Esophagus squamous epithelium (tissue), 5 donors: ENCODE measurements around the gene ABHD2. TPM values are rescaled to one million over a fixed set of nuclear protein-coding genes. Genes with fewer than 3 reads are reported as not detected.
A peak's percentile ranks its signal among the peaks of the same experiment; 100 is the strongest.

Experiments used
- DNase-seq: peaks from one replicate; lab custom pipeline; 2025; lab: John Stamatoyannopoulos, UW
- H3K27ac ChIP-seq, 4 donors: fragments of 200-600 bp; sonication (generic); one replicate each; pipeline ENCODE4 v1.5.1; 2016 to 2019; ENCODE audit warnings: mild to moderate bottlenecking in 1 of 4
- H3K27me3 ChIP-seq, 4 donors: fragments of 200-600 bp; sonication (generic); 1 replicate in 3 of 4; 2 replicates in 1 of 4; pipeline versions ENCODE4 v1.5.1 to v1.6.0; 2017 to 2021; ENCODE audit warnings: antibody characterized with exemption in 1 of 4
- H3K36me3 ChIP-seq, 3 donors: fragments of 200-600 bp; sonication (generic); one replicate each; pipeline ENCODE4 v1.5.1; 2016 to 2019
- H3K4me1 ChIP-seq, 3 donors: fragments of 200-600 bp; sonication (generic); one replicate each; pipeline ENCODE4 v1.5.1; 2017 to 2019
- H3K4me3 ChIP-seq, 4 donors: fragments of 200-600 bp; sonication (generic); 1 replicate in 3 of 4; 2 replicates in 1 of 4; pipeline ENCODE4 v1.5.1; 2016 to 2019; ENCODE audit warnings: mild to moderate bottlenecking in 2 of 4, moderate library complexity in 1 of 4
- H3K9me3 ChIP-seq, 3 donors: fragments of 200-600 bp; sonication (generic); one replicate each; pipeline ENCODE4 v1.5.1; 2016 to 2019
- POLR2A ChIP-seq, 4 donors: fragments of 450-650 bp; IDR thresholded peaks; one replicate each; pipeline ENCODE4 v1.6.1; 2017; ENCODE audit warnings: antibody characterized with exemption in 4 of 4, mild to moderate bottlenecking in 4 of 4, moderate library complexity in 3 of 4
- WGBS, 2 donors: methylation state at CpG; one replicate each; pipeline ENCODE4 v1.1.5; 2018; 5-methylcytosine and 5-hydroxymethylcytosine counted together
- intact Hi-C: fragments of 100-400 bp; cut with DNase I; formaldehyde crosslinking; loops from one replicate; pipeline ENCODE4 v1.15.0; 2022
- total RNA-seq, 4 donors: library from RNA; depleted of rRNA; stranded (reverse); fragments of >200 nt; gene quantifications; one replicate each; pipeline ENCODE4 v1.1.0, GENCODE V29; 2016
- TF ChIP-seq, protein P1 (sequence below), 6 experiments: fragments of 450-650 bp in 4 of 6; fragments of 200-600 bp in 2 of 6; sonication (generic) in 2 of 6; IDR thresholded peaks; one replicate each; pipeline ENCODE4 v1.5.1; 2016 to 2019; ENCODE audit warnings: antibody characterized with exemption in 6 of 6, mild to moderate bottlenecking in 4 of 6, moderate library complexity in 4 of 6
- donor health status: DM: yes; HTN: yes; CAD: no.

Gene ABHD2
- total RNA-seq, 4 donors from 2014 or later = 31.0 to 49.3 (median 35.3) TPM

- TF ChIP-seq POLR2A (IDR thresholded peaks at IDR 0.05) = no peak
- TF ChIP-seq, protein P1, sequence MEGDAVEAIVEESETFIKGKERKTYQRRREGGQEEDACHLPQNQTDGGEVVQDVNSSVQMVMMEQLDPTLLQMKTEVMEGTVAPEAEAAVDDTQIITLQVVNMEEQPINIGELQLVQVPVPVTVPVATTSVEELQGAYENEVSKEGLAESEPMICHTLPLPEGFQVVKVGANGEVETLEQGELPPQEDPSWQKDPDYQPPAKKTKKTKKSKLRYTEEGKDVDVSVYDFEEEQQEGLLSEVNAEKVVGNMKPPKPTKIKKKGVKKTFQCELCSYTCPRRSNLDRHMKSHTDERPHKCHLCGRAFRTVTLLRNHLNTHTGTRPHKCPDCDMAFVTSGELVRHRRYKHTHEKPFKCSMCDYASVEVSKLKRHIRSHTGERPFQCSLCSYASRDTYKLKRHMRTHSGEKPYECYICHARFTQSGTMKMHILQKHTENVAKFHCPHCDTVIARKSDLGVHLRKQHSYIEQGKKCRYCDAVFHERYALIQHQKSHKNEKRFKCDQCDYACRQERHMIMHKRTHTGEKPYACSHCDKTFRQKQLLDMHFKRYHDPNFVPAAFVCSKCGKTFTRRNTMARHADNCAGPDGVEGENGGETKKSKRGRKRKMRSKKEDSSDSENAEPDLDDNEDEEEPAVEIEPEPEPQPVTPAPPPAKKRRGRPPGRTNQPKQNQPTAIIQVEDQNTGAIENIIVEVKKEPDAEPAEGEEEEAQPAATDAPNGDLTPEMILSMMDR (IDR thresholded peaks at IDR 0.05) = no peak
- no peak for DNase-seq
- Histone ChIP-seq H3K27ac (peak overlapping the region in 3 of 4 donors; percentile 84 to 97 (median 95)), H3K27me3 (no peaks in the 10 kb centered on the region), H3K9me3 (no peaks in the 10 kb centered on the region), H3K36me3 (no peaks in the 10 kb centered on the region), H3K4me3 (no peak overlapping the region), H3K4me1 (peaks cover 25 to 87% (median 55%) of the 10 kb centered on the region in 3 donors)
- intact Hi-C loops = no loop called here
- WGBS, 2 donors = 93% methylated on average over 7 of the region's 7 CpGs
These were observed 5.3 kb downstream of the ABHD2 start for GRCh38 chr15:89093509-89093908.

DNA sequence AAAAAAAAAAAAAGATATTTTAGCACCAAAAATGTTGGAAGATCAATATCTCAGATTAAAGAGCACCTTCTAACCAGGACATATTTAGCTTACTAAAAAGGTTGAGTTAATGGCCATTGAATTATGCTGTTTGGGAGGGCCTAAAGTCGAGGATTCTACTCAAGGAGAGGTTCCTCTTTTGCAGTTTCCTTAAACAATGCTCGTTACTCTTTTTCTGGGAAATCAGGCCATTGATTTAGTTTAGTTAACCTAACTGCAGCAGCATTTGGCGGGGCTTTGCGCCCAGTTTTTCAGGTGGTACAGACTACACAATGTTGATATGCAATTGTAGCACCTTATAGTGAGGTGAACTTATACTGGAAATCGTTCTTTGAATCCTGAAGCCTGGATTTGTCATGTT lies 6.8 kb downstream of the ABHD2 start:
- H3K9me3 ChIP-seq = no peaks in the 10 kb centered on the region
- peaks cover 14 to 87% (median 46%) of the 10 kb centered on the region in 3 donors for H3K4me1 ChIP-seq
- no peak for DNase-seq

GRCh38 chr15:89095556-89095955 lies 7.3 kb downstream of the ABHD2 start:
- Histone ChIP-seq H3K9me3 (no peaks in the 10 kb centered on the region), H3K36me3 (peaks cover 0 to 6% (median 0%) of the 10 kb centered on the region in 3 donors), H3K4me1 (peaks cover 9 to 87% (median 42%) of the 10 kb centered on the region in 3 donors), H3K27ac (peak overlapping the region in 2 of 4 donors; percentile 95 to 97), H3K4me3 (no peak overlapping the region), H3K27me3 (no peaks in the 10 kb centered on the region)
- no peak for DNase-seq
- intact Hi-C loops = no loop called here
- 81 to 83% methylated on average over 8 of the region's 8 CpGs for WGBS, 2 donors
- TF ChIP-seq, protein P1 (IDR thresholded peaks at IDR 0.05) = no peak
- no peak for TF ChIP-seq POLR2A (IDR thresholded peaks at IDR 0.05)

More for the DNA sequence above, 6.8 kb downstream of the ABHD2 start:
- Histone ChIP-seq H3K27me3 (no peaks in the 10 kb centered on the region), H3K36me3 (peaks cover 0 to 6% (median 0%) of the 10 kb centered on the region in 3 donors), H3K27ac (peak overlapping the region in 2 of 4 donors; percentile 95 to 97), H3K4me3 (no peak overlapping the region)
- intact Hi-C loops = no loop called here
- TF ChIP-seq, protein P1 (IDR thresholded peaks at IDR 0.05) = no peak
- TF ChIP-seq POLR2A (IDR thresholded peaks at IDR 0.05) = no peak
- WGBS, 2 donors = 86 to 89% methylated on average over 5 of the region's 5 CpGs

GRCh38 chr15:89096664-89097063 lies 8.4 kb downstream of the ABHD2 start:
- whole genome bisulfite sequencing, 2 donors = 64 to 78% methylated on average over 5 of the region's 5 CpGs
- H3K27me3 ChIP-seq = no peaks in the 10 kb centered on the region
- TF ChIP-seq, protein P1 (IDR thresholded peaks at IDR 0.05) = no peak
- no peak for TF ChIP-seq POLR2A (IDR thresholded peaks at IDR 0.05)
- H3K4me3 ChIP-seq = no peak overlapping the region
- intact Hi-C loops = no loop called here
- H3K27ac ChIP-seq = peak overlapping the region in 3 of 4 donors; percentile 59 to 97 (median 95)
- no peak for DNase-seq
- H3K36me3 ChIP-seq = peaks cover 0 to 6% (median 0%) of the 10 kb centered on the region in 3 donors
- peaks cover 4 to 87% (median 41%) of the 10 kb centered on the region in 3 donors for H3K4me1 ChIP-seq
- no peaks in the 10 kb centered on the region for H3K9me3 ChIP-seq

- peak overlapping the region in 2 of 4 donors; percentile 95 to 97 for H3K27ac ChIP-seq
- 95 to 100% methylated on average over 1 of the region's 1 CpG for WGBS, 2 donors
- intact Hi-C loops = no loop called here
- H3K4me3 ChIP-seq = no peak overlapping the region
- no peak for DNase-seq
- peaks cover 0 to 6% (median 0%) of the 10 kb centered on the region in 3 donors for H3K36me3 ChIP-seq
- no peak for TF ChIP-seq POLR2A (IDR thresholded peaks at IDR 0.05)
- TF ChIP-seq, protein P1 (IDR thresholded peaks at IDR 0.05) = no peak
- no peaks in the 10 kb centered on the region for H3K9me3 ChIP-seq
- no peaks in the 10 kb centered on the region for H3K27me3 ChIP-seq
- H3K4me1 ChIP-seq = peaks cover 3 to 87% (median 41%) of the 10 kb centered on the region in 3 donors
These were observed 9.1 kb downstream of the ABHD2 start for GRCh38 chr15:89097313-89097712.
